Measurements from ENCODE around the gene GALNT7. TPM values are rescaled to one million over a fixed set of nuclear protein-coding genes. Genes with fewer than 3 reads are reported as not detected.

Gene GALNT7
- total and polyA plus RNA-seq, 4 donors, result 6.3 to 29.8 (median 16.2) TPM

GRCh38 chr4:173328236-173328901 is 159.8 kb downstream of the GALNT7 start:
- H3K36me3 ChIP-seq (ENCODE audit: control insufficient read depth in 1 of 2, insufficient read depth in 2 of 2, low read length in 1 of 2), result no peaks in the 10 kb centered on the region
- ATAC-seq (ENCODE audit: low FRiP score), result no peak

GRCh38 chr4:173330590-173330989 is 162.0 kb downstream of the GALNT7 start:
- DNase-seq (no peak), ATAC-seq (ENCODE audit: low FRiP score) (no peak)
- Histone ChIP-seq H3K4me1 (ENCODE audit: control insufficient read depth in 1 of 2, insufficient read depth in 2 of 2, low read length in 2 of 2) (no peaks in the 10 kb centered on the region), H3K27ac (ENCODE audit: low read depth in 1 of 2, low read length in 2 of 2) (no peak overlapping the region), H3K4me3 (ENCODE audit: low read length in 2 of 2) (no peak overlapping the region), H3K9me3 (ENCODE audit: control insufficient read depth, low read length) (no peaks in the 10 kb centered on the region), H3K36me3 (ENCODE audit: control insufficient read depth in 1 of 2, insufficient read depth in 2 of 2, low read length in 1 of 2) (no peaks in the 10 kb centered on the region), H3K27me3 (ENCODE audit: control insufficient read depth in 1 of 2, insufficient read depth in 2 of 2, low read length in 1 of 2) (no peaks in the 10 kb centered on the region)
- intact Hi-C loops (cut with DNase I), result loop anchor here in 1 of 2 donors (5.0 kb wide), 2 partner anchors 42 to 72 kb away; partner anchors contain the start of gene SAP30
- 72 to 73% methylated on average over 2 of the region's 2 CpGs for WGBS, 2 donors

More at GRCh38 chr4:173328236-173328901, 159.8 kb downstream of the GALNT7 start:
- Histone ChIP-seq H3K4me3 (ENCODE audit: low read length in 2 of 2) (no peak overlapping the region), H3K4me1 (ENCODE audit: control insufficient read depth in 1 of 2, insufficient read depth in 2 of 2, low read length in 2 of 2) (no peaks in the 10 kb centered on the region), H3K27ac (ENCODE audit: low read depth in 1 of 2, low read length in 2 of 2) (no peak overlapping the region), H3K9me3 (ENCODE audit: control insufficient read depth, low read length) (no peaks in the 10 kb centered on the region), H3K27me3 (ENCODE audit: control insufficient read depth in 1 of 2, insufficient read depth in 2 of 2, low read length in 1 of 2) (no peaks in the 10 kb centered on the region)
- no peak for DNase-seq
- WGBS, 2 donors, result 64 to 70% methylated on average over 5 of the region's 5 CpGs
- intact Hi-C loops (cut with DNase I), result no loop called here

GRCh38 chr4:173332021-173332487 is 163.4 kb downstream of the GALNT7 start:
- intact Hi-C loops (cut with DNase I), result loop anchor here in 1 of 2 donors (5.0 kb wide), 2 partner anchors 40 to 70 kb away; partner anchors contain the start of gene SAP30
- H3K4me1 ChIP-seq (ENCODE audit: control insufficient read depth in 1 of 2, insufficient read depth in 2 of 2, low read length in 2 of 2), result no peaks in the 10 kb centered on the region
- no peaks in the 10 kb centered on the region for H3K27me3 ChIP-seq (ENCODE audit: control insufficient read depth in 1 of 2, insufficient read depth in 2 of 2, low read length in 1 of 2)
- no peak overlapping the region for H3K27ac ChIP-seq (ENCODE audit: low read depth in 1 of 2, low read length in 2 of 2)
- H3K9me3 ChIP-seq (ENCODE audit: control insufficient read depth, low read length), result no peaks in the 10 kb centered on the region
- no peaks in the 10 kb centered on the region for H3K36me3 ChIP-seq (ENCODE audit: control insufficient read depth in 1 of 2, insufficient read depth in 2 of 2, low read length in 1 of 2)
- no peak for ATAC-seq (ENCODE audit: low FRiP score)
- WGBS, 2 donors, result 16 to 19% methylated on average over 6 of the region's 6 CpGs
- DNase-seq, result no peak
- no peak overlapping the region for H3K4me3 ChIP-seq (ENCODE audit: low read length in 2 of 2)

- H3K27ac ChIP-seq (ENCODE audit: low read depth in 1 of 2, low read length in 2 of 2), result peak overlapping the region in 1 of 2 donors; percentile 90
- intact Hi-C loops (cut with DNase I), result loop anchor here in 1 of 2 donors (5.0 kb wide), 2 partner anchors 39 to 69 kb away; partner anchors contain the start of gene SAP30
- WGBS, 2 donors, result 3% methylated on average over 21 of the region's 21 CpGs
- peak overlapping the region; percentile 71 to 99 for H3K4me3 ChIP-seq (ENCODE audit: low read length in 2 of 2)
- H3K36me3 ChIP-seq (ENCODE audit: control insufficient read depth in 1 of 2, insufficient read depth in 2 of 2, low read length in 1 of 2), result no peaks in the 10 kb centered on the region
- no peaks in the 10 kb centered on the region for H3K27me3 ChIP-seq (ENCODE audit: control insufficient read depth in 1 of 2, insufficient read depth in 2 of 2, low read length in 1 of 2)
- DNase-seq, result no peak
- H3K4me1 ChIP-seq (ENCODE audit: control insufficient read depth in 1 of 2, insufficient read depth in 2 of 2, low read length in 2 of 2), result no peaks in the 10 kb centered on the region
- H3K9me3 ChIP-seq (ENCODE audit: control insufficient read depth, low read length), result no peaks in the 10 kb centered on the region
- ATAC-seq (ENCODE audit: low FRiP score), result no peak
Observed at GRCh38 chr4:173332963-173333657, 164.5 kb downstream of the GALNT7 start.

- WGBS, 2 donors, result 0 to 1% methylated on average over 32 to 53 of the region's 53 CpGs
- no peaks in the 10 kb centered on the region for H3K4me1 ChIP-seq (ENCODE audit: control insufficient read depth in 1 of 2, insufficient read depth in 2 of 2, low read length in 2 of 2)
Observed at GRCh38 chr4:173333658-173334084, 165.1 kb downstream of the GALNT7 start.

GRCh38 chr4:173334085-173334890 is 165.7 kb downstream of the GALNT7 start, which contains the start of gene HMGB2:
Gene HMGB2, minus strand, starts transcription at chr4:173334358. Its CDS starts 709 bp downstream, at chr4:173333649.
- peak; percentile 100 for DNase-seq
- Histone ChIP-seq H3K4me1 (ENCODE audit: control insufficient read depth in 1 of 2, insufficient read depth in 2 of 2, low read length in 2 of 2) (no peaks in the 10 kb centered on the region), H3K27me3 (ENCODE audit: control insufficient read depth in 1 of 2, insufficient read depth in 2 of 2, low read length in 1 of 2) (no peaks in the 10 kb centered on the region), H3K36me3 (ENCODE audit: control insufficient read depth in 1 of 2, insufficient read depth in 2 of 2, low read length in 1 of 2) (no peaks in the 10 kb centered on the region), H3K4me3 (ENCODE audit: low read length in 2 of 2) (peak within 1 kb of the TSS; percentile 71 to 99), H3K9me3 (ENCODE audit: control insufficient read depth, low read length) (no peaks in the 10 kb centered on the region), H3K27ac (ENCODE audit: low read depth in 1 of 2, low read length in 2 of 2) (peak within 1 kb of the TSS; percentile 89 to 90)
- intact Hi-C loops (cut with DNase I), result loop anchor here (1.0 to 5.0 kb wide), 4 partner anchors 36 to 68 kb away; partner anchors contain the start of genes SAP30 (in 2 of the 2) and SCRG1 (in 1 of the 2)
- peak; percentile 100 for ATAC-seq (ENCODE audit: low FRiP score)
- 0 to 1% methylated on average over 61 of the region's 61 CpGs for WGBS, 2 donors

More at GRCh38 chr4:173333658-173334084, 165.1 kb downstream of the GALNT7 start:
- intact Hi-C loops (cut with DNase I), result loop anchor here (1.0 to 5.0 kb wide), 4 partner anchors 37 to 69 kb away; partner anchors contain the start of genes SAP30 (in 2 of the 2) and SCRG1 (in 1 of the 2)
- Histone ChIP-seq H3K9me3 (ENCODE audit: control insufficient read depth, low read length) (no peaks in the 10 kb centered on the region), H3K4me3 (ENCODE audit: low read length in 2 of 2) (peak overlapping the region; percentile 71 to 99), H3K36me3 (ENCODE audit: control insufficient read depth in 1 of 2, insufficient read depth in 2 of 2, low read length in 1 of 2) (no peaks in the 10 kb centered on the region), H3K27ac (ENCODE audit: low read depth in 1 of 2, low read length in 2 of 2) (peak overlapping the region; percentile 89 to 90), H3K27me3 (ENCODE audit: control insufficient read depth in 1 of 2, insufficient read depth in 2 of 2, low read length in 1 of 2) (no peaks in the 10 kb centered on the region)
- ATAC-seq (ENCODE audit: low FRiP score) (peak; percentile 82), DNase-seq (peak; percentile 78 to 86)

GRCh38 chr4:173334891-173335752 is 166.5 kb downstream of the GALNT7 start:
- Histone ChIP-seq H3K27ac (ENCODE audit: low read depth in 1 of 2, low read length in 2 of 2) (peak overlapping the region in 1 of 2 donors; percentile 32), H3K4me1 (ENCODE audit: control insufficient read depth in 1 of 2, insufficient read depth in 2 of 2, low read length in 2 of 2) (no peaks in the 10 kb centered on the region), H3K36me3 (ENCODE audit: control insufficient read depth in 1 of 2, insufficient read depth in 2 of 2, low read length in 1 of 2) (no peaks in the 10 kb centered on the region), H3K4me3 (ENCODE audit: low read length in 2 of 2) (peak overlapping the region; percentile 55 to 70), H3K9me3 (ENCODE audit: control insufficient read depth, low read length) (no peaks in the 10 kb centered on the region), H3K27me3 (ENCODE audit: control insufficient read depth in 1 of 2, insufficient read depth in 2 of 2, low read length in 1 of 2) (no peaks in the 10 kb centered on the region)
- intact Hi-C loops (cut with DNase I), result loop anchor here (1.0 to 5.0 kb wide), 4 partner anchors 35 to 67 kb away; partner anchors contain the start of genes SAP30 (in 2 of the 2) and SCRG1 (in 1 of the 2)
- ATAC-seq (ENCODE audit: low FRiP score) (peak; percentile 64), DNase-seq (peak; percentile 75 to 83)
- WGBS, 2 donors, result 2% methylated on average over 52 of the region's 52 CpGs
